ENCODE measurements around the gene CALB2. TPM values are rescaled to one million over a fixed set of nuclear protein-coding genes. Genes with fewer than 3 reads are reported as not detected.

Gene CALB2
- total RNA-seq, 1 experiment from 2014 or later = 5.5 TPM

- no TSS peak for BruUV-seq (replicated peaks)
- Histone ChIP-seq H3K27ac (ENCODE audit: low read depth, low read length) (no peak overlapping the region; the same call in 1 of the 2 replicates), H2AFZ (ENCODE audit: low read depth, low read length, poor library complexity, severe bottlenecking) (no peak overlapping the region), H3K36me3 (ENCODE audit: control insufficient read depth in 1 of 2, insufficient read depth in 2 of 2, low read length in 2 of 2) (no peaks in the 10 kb centered on the region), H3K79me2 (ENCODE audit: insufficient read depth, low read length) (no peaks in the 10 kb centered on the region), H3K27me3 (ENCODE audit: insufficient read depth, low read length) (no peaks in the 10 kb centered on the region), H3K4me1 (ENCODE audit: control insufficient read depth in 1 of 2, insufficient read depth in 2 of 2, low read length in 2 of 2) (peaks cover 4 to 14% of the 10 kb centered on the region in 2 experiments; a peak in 3 of 4 replicates), H3K4me3 (replicated peaks in 1 of 2; ENCODE audit: low read depth in 1 of 2, low read length in 2 of 2) (no peak overlapping the region), H3K4me2 (ENCODE audit: low read length) (peak overlapping the region; percentile 67; the same call in 1 of the 2 replicates), H3K9me3 (ENCODE audit: control insufficient read depth in 1 of 2, insufficient read depth in 1 of 2, low read depth in 1 of 2, low read length in 2 of 2) (peaks cover 0 to 7% of the 10 kb centered on the region in 2 experiments; a peak in 1 of 4 replicates), H3K9ac (ENCODE audit: low read length) (no peak overlapping the region), H4K20me1 (ENCODE audit: insufficient read depth) (no peaks in the 10 kb centered on the region), H3K9me2 (ENCODE audit: insufficient read depth) (no peaks in the 10 kb centered on the region)
- intact Hi-C loops (cut with micrococcal nuclease) = no loop called here
- DNase-seq (ENCODE audit: low read depth, low spot score) (no peak), ATAC-seq (no peak)
- ChIA-PET CTCF (interaction anchor here (1.5 to 2.4 kb wide), 2 partner anchors 13 to 74 kb away, joined by 7 to 8 read pairs; no protein-coding TSS in a partner anchor), RAD21 (ENCODE audit: low non-redundant PET in 1 of 2, low total read pairs in 2 of 2, uncharacterized antibody in 2 of 2, unreplicated experiment in 2 of 2) (interaction anchor here (1.1 to 1.7 kb wide), 2 partner anchors 13 kb away, joined by 3 to 5 read pairs; no protein-coding TSS in a partner anchor), POLR2A (interaction anchor here (1.8 kb wide), 1 partner anchor 186 kb away, joined by 3 read pairs; no protein-coding TSS in a partner anchor)
- TF ChIP-seq CBX3 (IDR thresholded peaks at IDR 0.05; ENCODE audit: low read depth) (no peak), POLR2A (IDR thresholded peaks at IDR 0.05; ENCODE audit: borderline replicate concordance, extremely low read depth, insufficient read depth, insufficient read length) (no peak), POLR2AphosphoS5 (IDR thresholded peaks at IDR 0.05; ENCODE audit: low read depth, low read length) (no peak), SIN3A (IDR thresholded peaks at IDR 0.05; ENCODE audit: low read depth) (no peak), EZH2phosphoT487 (IDR thresholded peaks at IDR 0.05; ENCODE audit: borderline replicate concordance) (no peak), SP1 (IDR thresholded peaks at IDR 0.05; ENCODE audit: low read depth) (no peak), EGR1 (IDR thresholded peaks at IDR 0.05; ENCODE audit: low read depth) (no peak), ZNF274 (IDR thresholded peaks at IDR 0.05; ENCODE audit: low read depth, low read length) (no peak), CEBPB (IDR thresholded peaks at IDR 0.05; ENCODE audit: low read depth) (no peak), EZH2 (IDR thresholded peaks at IDR 0.05) (no peak)
- TF ChIP-seq, protein P1, sequence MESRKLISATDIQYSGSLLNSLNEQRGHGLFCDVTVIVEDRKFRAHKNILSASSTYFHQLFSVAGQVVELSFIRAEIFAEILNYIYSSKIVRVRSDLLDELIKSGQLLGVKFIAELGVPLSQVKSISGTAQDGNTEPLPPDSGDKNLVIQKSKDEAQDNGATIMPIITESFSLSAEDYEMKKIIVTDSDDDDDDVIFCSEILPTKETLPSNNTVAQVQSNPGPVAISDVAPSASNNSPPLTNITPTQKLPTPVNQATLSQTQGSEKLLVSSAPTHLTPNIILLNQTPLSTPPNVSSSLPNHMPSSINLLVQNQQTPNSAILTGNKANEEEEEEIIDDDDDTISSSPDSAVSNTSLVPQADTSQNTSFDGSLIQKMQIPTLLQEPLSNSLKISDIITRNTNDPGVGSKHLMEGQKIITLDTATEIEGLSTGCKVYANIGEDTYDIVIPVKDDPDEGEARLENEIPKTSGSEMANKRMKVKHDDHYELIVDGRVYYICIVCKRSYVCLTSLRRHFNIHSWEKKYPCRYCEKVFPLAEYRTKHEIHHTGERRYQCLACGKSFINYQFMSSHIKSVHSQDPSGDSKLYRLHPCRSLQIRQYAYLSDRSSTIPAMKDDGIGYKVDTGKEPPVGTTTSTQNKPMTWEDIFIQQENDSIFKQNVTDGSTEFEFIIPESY (IDR thresholded peaks at IDR 0.05; ENCODE audit: extremely low read depth, insufficient replicate concordance, low read length) = no peak
These were observed 67.2 kb downstream of the CALB2 start for GRCh38 chr16:71425746-71426068.
